PFSK-1 (cell line): ENCODE data around the gene SIPA1L3.

Experiments used
- FOXP2 ChIP-seq: optimal IDR thresholded peaks from 2 replicates; pipeline ENCODE3; 2011; ENCODE audit warnings: borderline replicate concordance, control low read depth, inconsistent platforms; ENCODE audit not compliant: insufficient read depth; ENCODE audit errors: extremely low read length, extremely low read depth
- POLR2AphosphoS5 ChIP-seq: IDR thresholded peaks from 2 replicates; pipeline ENCODE4 v1.6.1; 2012; ENCODE audit warnings: low read depth, mild to moderate bottlenecking, control low read depth, low read length, moderate library complexity
- TAF1 ChIP-seq: IDR thresholded peaks from 2 replicates; pipeline ENCODE4 v1.6.1; 2012; ENCODE audit warnings: low read length, control low read depth, borderline replicate concordance; ENCODE audit not compliant: insufficient read depth
- TF ChIP-seq, protein P1 (sequence below), 2 experiments: IDR thresholded peaks; 2 replicates each; pipeline versions ENCODE4 v1.6.1 to v1.8.0; 2011 to 2012; ENCODE audit warnings: low read depth in 2 of 2, low read length in 2 of 2, control low read depth in 1 of 2, inconsistent platforms in 1 of 2, mild to moderate bottlenecking in 1 of 2, moderate library complexity in 1 of 2; ENCODE audit not compliant: insufficient read depth in 1 of 2

DNA sequence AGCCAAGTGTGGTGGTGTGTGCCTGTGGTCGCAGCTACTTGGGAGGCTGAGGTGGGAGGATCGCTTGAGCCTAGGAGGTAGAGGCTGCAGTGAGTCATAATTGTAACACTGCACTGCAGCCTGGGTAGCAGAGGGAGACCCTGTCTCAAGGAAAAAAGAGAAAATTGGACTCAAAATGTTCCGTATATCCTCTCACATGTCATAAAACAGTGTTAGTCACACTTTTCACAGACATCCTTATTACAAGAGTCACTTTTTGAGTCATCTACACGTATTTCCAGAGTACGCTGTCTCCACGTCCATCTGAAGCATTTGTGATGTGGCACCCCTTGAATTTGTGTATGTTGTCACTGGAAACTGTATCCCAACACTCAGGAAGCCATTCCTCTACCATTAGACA, 133.0 kb downstream of the SIPA1L3 start:
- TF ChIP-seq POLR2AphosphoS5 (no peak), FOXP2 (no peak), TAF1 (no peak)
- TF ChIP-seq, protein P1, sequence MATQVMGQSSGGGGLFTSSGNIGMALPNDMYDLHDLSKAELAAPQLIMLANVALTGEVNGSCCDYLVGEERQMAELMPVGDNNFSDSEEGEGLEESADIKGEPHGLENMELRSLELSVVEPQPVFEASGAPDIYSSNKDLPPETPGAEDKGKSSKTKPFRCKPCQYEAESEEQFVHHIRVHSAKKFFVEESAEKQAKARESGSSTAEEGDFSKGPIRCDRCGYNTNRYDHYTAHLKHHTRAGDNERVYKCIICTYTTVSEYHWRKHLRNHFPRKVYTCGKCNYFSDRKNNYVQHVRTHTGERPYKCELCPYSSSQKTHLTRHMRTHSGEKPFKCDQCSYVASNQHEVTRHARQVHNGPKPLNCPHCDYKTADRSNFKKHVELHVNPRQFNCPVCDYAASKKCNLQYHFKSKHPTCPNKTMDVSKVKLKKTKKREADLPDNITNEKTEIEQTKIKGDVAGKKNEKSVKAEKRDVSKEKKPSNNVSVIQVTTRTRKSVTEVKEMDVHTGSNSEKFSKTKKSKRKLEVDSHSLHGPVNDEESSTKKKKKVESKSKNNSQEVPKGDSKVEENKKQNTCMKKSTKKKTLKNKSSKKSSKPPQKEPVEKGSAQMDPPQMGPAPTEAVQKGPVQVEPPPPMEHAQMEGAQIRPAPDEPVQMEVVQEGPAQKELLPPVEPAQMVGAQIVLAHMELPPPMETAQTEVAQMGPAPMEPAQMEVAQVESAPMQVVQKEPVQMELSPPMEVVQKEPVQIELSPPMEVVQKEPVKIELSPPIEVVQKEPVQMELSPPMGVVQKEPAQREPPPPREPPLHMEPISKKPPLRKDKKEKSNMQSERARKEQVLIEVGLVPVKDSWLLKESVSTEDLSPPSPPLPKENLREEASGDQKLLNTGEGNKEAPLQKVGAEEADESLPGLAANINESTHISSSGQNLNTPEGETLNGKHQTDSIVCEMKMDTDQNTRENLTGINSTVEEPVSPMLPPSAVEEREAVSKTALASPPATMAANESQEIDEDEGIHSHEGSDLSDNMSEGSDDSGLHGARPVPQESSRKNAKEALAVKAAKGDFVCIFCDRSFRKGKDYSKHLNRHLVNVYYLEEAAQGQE (IDR thresholded peaks at IDR 0.05; ENCODE audit: insufficient read depth in 1 of 2, low read depth in 2 of 2, low read length in 2 of 2): no peak
